Stimulated activated CD4-positive, alpha-beta T cell treated with anti-CD3 and anti-CD28 coated beads, TNF-alpha, amount 100 ng/mL, for 1 hour (primary cell): ENCODE data around the gene ZNF112.

Experiments
- DNase-seq, 3 donors: peaks; one replicate each; pipeline ENCODE4 v3.0.0-alpha.2; 2020; ENCODE audit warnings: low read depth in 3 of 3, low spot score in 1 of 3

Gene ZNF112

DNA sequence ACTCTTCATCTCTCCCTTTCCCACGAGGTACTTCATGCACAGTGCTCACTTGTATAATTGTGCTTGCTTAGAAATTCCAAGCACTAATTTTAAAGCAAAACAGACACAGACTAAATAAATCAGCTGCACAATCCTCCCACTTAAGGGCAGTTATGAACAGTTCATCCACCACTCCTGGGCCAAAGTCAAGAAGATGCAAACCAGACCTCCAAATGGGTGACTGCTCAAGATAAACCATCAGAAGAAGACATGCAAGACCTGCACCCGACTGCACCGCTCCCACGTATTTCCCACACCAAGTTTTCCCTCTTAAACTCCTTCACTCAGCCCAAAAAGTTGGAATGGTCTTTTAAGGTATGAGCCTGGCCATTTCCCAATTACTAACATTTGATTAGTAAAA, 71.5 kb downstream of the ZNF112 start:
- no peak for DNase-seq

GRCh38 chr19:44282846-44283245, 73.6 kb downstream of the ZNF112 start:
- DNase-seq = no peak

- no peak for DNase-seq
These were observed 75.6 kb downstream of the ZNF112 start for GRCh38 chr19:44280916-44281315.

- no peak for DNase-seq
These were observed 78.2 kb downstream of the ZNF112 start for GRCh38 chr19:44278181-44278690.

- DNase-seq = no peak
These were observed 79.1 kb downstream of the ZNF112 start for GRCh38 chr19:44277331-44277730.
